Activated naive CD4-positive, alpha-beta T cell treated with Interleukin-2 at 50 U/mL for 16 hours (primary cell): Measurements from ENCODE around the gene RALA.

ENCODE experiments used
- DNase-seq: peaks from one replicate; pipeline ENCODE4 v3.0.0-alpha.2; 2020

The RALA gene

GRCh38 chr7:39614299-39614698 is 9.1 kb upstream of the RALA start:
- no peak for DNase-seq

GRCh38 chr7:39615350-39615975 is 7.9 kb upstream of the RALA start:
- no peak for DNase-seq

- DNase-seq = no peak
Measured at GRCh38 chr7:39616138-39616537, 7.2 kb upstream of the RALA start.

- DNase-seq = no peak
Measured at GRCh38 chr7:39617005-39617404, 6.4 kb upstream of the RALA start.

- no peak for DNase-seq
Measured at GRCh38 chr7:39618868-39619267, 4.5 kb upstream of the RALA start.

GRCh38 chr7:39620486-39620885 is 2.9 kb upstream of the RALA start:
- no peak for DNase-seq

GRCh38 chr7:39621261-39621660 is 2.1 kb upstream of the RALA start:
- DNase-seq = no peak

- DNase-seq = no peak
Measured at GRCh38 chr7:39621784-39622411, 1.5 kb upstream of the RALA start.

GRCh38 chr7:39622609-39623008 is 763 bp upstream of the RALA start:
- no peak for DNase-seq

GRCh38 chr7:39623732-39624441 is 515 bp downstream of the RALA start:
- DNase-seq = peak; percentile 31

GRCh38 chr7:39624442-39624807 is 1.1 kb downstream of the RALA start:
- DNase-seq = peak; percentile 16

- no peak for DNase-seq
Measured at GRCh38 chr7:39624935-39625694, 1.7 kb downstream of the RALA start.

GRCh38 chr7:39631736-39632308 is 8.4 kb downstream of the RALA start:
- DNase-seq = no peak

- DNase-seq = no peak
Measured at GRCh38 chr7:39633563-39634477, 10.4 kb downstream of the RALA start.

GRCh38 chr7:39634478-39634805 is 11.1 kb downstream of the RALA start:
- DNase-seq = no peak

- DNase-seq = no peak
Measured at GRCh38 chr7:39637400-39637799, 14.0 kb downstream of the RALA start.

- no peak for DNase-seq
Measured at GRCh38 chr7:39637963-39638485, 14.7 kb downstream of the RALA start.

GRCh38 chr7:39642896-39643295 is 19.5 kb downstream of the RALA start:
- no peak for DNase-seq

GRCh38 chr7:39644170-39644569 is 20.8 kb downstream of the RALA start:
- no peak for DNase-seq

- DNase-seq = no peak
Measured at GRCh38 chr7:39645482-39646407, 22.4 kb downstream of the RALA start.

- no peak for DNase-seq
Measured at GRCh38 chr7:39647816-39648215, 24.4 kb downstream of the RALA start.
